ENCODE measurements around the gene FREY1. TPM values are rescaled to one million over a fixed set of nuclear protein-coding genes. Genes with fewer than 3 reads are reported as not detected.

The FREY1 gene
- polyA plus RNA-seq, 4 donors, result 0.18 to 0.19 TPM; not detected in 2

DNA sequence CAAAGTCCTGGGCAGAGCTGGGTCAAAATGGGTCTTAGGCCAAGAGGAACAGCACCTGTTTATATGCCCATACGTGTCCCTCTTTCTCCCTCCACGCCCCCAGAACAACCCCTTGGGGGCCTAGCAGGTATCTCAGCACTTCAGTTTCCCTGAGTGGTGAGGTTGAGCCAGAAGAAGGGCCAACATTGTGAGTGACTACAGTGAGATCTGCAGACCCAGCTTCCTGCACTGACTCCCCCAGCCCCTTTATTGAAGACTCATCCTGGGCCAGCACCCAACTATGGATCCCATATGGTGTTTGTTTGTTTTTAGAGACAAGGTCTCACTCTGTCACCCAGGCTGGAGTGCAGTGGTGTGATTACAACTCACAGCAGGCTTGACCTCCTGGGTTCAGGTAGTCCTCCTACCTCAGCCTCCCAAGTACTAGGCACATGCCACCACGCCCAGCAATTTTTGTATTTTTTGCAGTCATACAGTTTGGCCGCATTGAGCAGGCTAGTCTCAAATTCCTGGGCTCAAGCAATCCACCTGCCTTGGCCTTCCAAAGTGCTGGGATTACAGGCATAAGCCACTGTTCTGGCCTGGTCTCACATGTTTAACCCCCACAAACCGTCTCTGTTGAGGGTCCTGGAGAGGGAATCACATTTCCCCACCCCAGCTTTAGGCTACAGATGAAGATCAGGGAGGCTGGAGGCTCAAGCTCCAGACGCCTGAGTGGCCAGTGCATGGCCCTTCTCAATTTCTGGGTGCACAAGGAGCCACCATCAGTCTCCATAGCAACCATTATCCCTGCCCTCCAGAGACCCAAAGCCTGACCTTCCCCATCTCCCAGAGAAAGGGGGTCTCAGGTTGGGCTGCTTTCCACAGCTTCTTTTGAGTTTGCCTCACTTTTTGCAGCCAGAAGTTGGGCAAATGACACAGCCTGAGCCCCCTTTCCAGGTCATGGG, 13.7 kb upstream of the FREY1 start:
- H3K4me1 ChIP-seq (ENCODE audit: control insufficient read depth in 3 of 3, insufficient read depth in 2 of 3, low read depth in 1 of 3, low read length in 2 of 3), result peaks cover 0 to 20% (median 3%) of the 10 kb centered on the region in 3 donors
- peaks cover 0 to 22% (median 3%) of the 10 kb centered on the region in 3 donors for H3K27me3 ChIP-seq (ENCODE audit: control insufficient read depth in 3 of 3, insufficient read depth in 3 of 3, low read length in 3 of 3)
- H3K36me3 ChIP-seq (ENCODE audit: control insufficient read depth in 3 of 3, insufficient read depth in 2 of 3, low read depth in 1 of 3, low read length in 3 of 3), result peaks cover 0 to 9% (median 0%) of the 10 kb centered on the region in 3 donors
- H3K9me3 ChIP-seq (ENCODE audit: control insufficient read depth in 2 of 2, insufficient read depth in 1 of 2, low read depth in 1 of 2, low read length in 1 of 2), result no peaks in the 10 kb centered on the region
- H3K4me3 ChIP-seq (ENCODE audit: low read depth in 1 of 3, low read length in 3 of 3), result no peak overlapping the region
- 75 to 85% (median 81%) methylated on average over 6 of the region's 6 CpGs for WGBS, 3 donors
- peak overlapping the region in 1 of 3 donors; percentile 51 for H3K27ac ChIP-seq (ENCODE audit: low read depth in 1 of 3, low read length in 2 of 3)
- no peak for DNase-seq
- FAIRE-seq, result no peak

DNA sequence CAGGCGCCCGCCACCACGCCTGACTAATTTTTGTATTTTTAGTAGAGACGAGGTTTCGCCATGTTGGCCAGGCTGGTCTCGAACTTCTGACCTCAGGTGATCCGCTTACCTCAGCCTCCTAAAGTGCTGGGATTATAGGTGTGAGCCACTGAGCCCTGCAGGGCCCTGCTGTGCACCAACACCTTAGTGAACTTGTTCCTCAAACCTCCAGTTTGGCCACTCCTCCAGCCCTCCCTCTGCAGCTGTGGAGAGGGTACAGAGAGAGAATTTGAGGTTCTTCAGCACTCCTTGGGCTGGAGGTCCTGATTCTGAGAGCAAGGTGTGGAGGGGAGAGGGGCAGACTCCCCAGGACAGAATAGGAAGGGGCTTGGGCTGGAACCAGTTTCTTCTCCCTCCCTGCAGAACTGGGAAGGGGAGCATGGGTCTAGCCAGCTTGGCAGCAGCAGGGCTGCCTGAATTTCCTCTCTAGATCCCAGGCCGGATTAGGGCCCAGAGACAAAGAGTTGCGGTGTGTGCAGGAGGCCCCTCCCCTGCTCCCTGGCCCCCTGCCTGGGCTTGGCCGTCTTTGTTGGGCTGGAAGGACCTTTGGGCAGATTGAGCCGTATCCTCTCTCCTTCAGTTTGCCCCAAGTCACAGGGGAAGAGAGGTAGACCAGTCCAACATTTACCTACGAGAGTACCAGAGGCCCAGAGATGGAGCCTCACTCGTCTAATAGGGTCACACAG, 12.9 kb upstream of the FREY1 start:
- no peak for FAIRE-seq
- H3K36me3 ChIP-seq (ENCODE audit: control insufficient read depth in 3 of 3, insufficient read depth in 2 of 3, low read depth in 1 of 3, low read length in 3 of 3), result peaks cover 0 to 17% (median 0%) of the 10 kb centered on the region in 3 donors
- H3K4me1 ChIP-seq (ENCODE audit: control insufficient read depth in 3 of 3, insufficient read depth in 2 of 3, low read depth in 1 of 3, low read length in 2 of 3), result peaks cover 0 to 20% (median 3%) of the 10 kb centered on the region in 3 donors
- H3K9me3 ChIP-seq (ENCODE audit: control insufficient read depth in 2 of 2, insufficient read depth in 1 of 2, low read depth in 1 of 2, low read length in 1 of 2), result no peaks in the 10 kb centered on the region
- peaks cover 0 to 22% (median 3%) of the 10 kb centered on the region in 3 donors for H3K27me3 ChIP-seq (ENCODE audit: control insufficient read depth in 3 of 3, insufficient read depth in 3 of 3, low read length in 3 of 3)
- 71 to 78% (median 72%) methylated on average over 11 to 13 of the region's 13 CpGs for whole genome bisulfite sequencing, 3 donors
- DNase-seq, result no peak
- H3K4me3 ChIP-seq (ENCODE audit: low read depth in 1 of 3, low read length in 3 of 3), result no peak overlapping the region
- no peak overlapping the region for H3K27ac ChIP-seq (ENCODE audit: low read depth in 1 of 3, low read length in 2 of 3)

DNA sequence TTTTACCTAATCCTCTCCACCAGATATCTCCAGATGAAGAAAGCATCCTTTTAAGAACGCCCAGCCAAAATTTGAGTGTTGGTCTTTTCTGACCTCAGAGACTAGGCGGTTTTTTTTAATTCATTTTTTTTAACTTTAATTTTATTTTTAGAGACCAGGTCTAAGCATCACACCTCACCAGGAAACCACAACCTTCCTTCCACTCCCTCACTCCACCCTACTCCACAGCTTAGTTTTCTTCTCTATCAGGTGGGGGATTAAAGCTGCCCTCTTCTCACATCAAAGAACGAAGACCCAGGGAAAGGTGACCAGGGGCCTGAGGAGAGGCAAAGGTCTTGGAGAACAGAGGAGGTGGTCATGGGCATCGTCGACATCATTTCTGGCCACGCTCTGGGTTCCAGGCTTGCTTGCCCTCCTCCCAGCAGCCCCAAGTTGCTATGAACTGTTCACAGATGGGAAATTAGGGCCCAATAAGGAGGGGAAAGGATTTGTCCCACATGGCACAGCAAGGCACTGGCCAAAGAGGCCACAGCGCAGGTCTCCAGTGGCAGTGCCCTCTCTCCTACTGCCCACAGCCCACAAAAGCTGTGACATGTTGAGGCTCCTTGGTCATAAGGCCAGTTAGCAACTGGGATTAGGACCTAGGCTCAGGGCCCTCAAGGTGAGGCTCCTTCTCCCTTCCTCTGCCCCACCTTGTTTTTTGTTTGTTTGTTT, 12.0 kb upstream of the FREY1 start:
- Histone ChIP-seq H3K9me3 (ENCODE audit: control insufficient read depth in 2 of 2, insufficient read depth in 1 of 2, low read depth in 1 of 2, low read length in 1 of 2) (no peaks in the 10 kb centered on the region), H3K36me3 (ENCODE audit: control insufficient read depth in 3 of 3, insufficient read depth in 2 of 3, low read depth in 1 of 3, low read length in 3 of 3) (peaks cover 0 to 23% (median 4%) of the 10 kb centered on the region in 3 donors), H3K27me3 (ENCODE audit: control insufficient read depth in 3 of 3, insufficient read depth in 3 of 3, low read length in 3 of 3) (peaks cover 0 to 19% (median 3%) of the 10 kb centered on the region in 3 donors), H3K27ac (ENCODE audit: low read depth in 1 of 3, low read length in 2 of 3) (no peak overlapping the region), H3K4me3 (ENCODE audit: low read depth in 1 of 3, low read length in 3 of 3) (peak overlapping the region in 1 of 3 donors; percentile 96), H3K4me1 (ENCODE audit: control insufficient read depth in 3 of 3, insufficient read depth in 2 of 3, low read depth in 1 of 3, low read length in 2 of 3) (peaks cover 0 to 20% (median 3%) of the 10 kb centered on the region in 3 donors)
- 60 to 67% (median 62%) methylated on average over 7 of the region's 7 CpGs for WGBS, 3 donors
- no peak for DNase-seq
- no peak for FAIRE-seq

DNA sequence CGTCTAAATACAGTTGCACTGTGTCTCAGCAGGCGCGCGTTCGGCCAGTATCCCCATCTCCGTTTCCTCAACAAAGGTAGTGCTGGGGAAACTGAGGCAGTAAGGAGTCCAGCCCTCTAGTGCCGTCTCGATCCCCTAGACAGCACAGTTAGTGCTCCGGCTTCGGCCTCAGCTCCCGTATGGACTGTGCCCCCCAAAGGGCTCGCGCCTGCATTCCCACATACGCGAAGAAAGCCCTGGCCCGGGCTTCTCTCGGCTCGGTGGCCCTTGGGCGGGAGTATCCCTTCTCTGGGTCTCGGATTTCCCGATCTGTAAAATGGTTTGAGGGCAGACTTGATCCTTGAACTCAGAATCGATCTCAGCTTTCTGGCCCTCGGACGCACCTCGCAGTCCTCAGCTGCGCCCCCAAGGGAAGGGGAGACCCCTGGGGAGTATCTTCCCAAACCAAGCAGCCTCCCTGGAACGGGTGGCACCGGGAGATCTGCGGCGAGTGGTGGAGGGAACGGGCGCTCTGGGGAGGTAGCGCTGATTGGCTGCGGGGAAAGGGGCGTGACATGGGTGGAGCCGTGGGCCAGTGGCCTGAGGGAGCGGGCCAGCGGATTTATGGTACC, 11.4 kb upstream of the FREY1 start:
- peak overlapping the region; percentile 57 to 96 (median 92) for H3K4me3 ChIP-seq (ENCODE audit: low read depth in 1 of 3, low read length in 3 of 3)
- no peak for FAIRE-seq
- 0% methylated on average over 38 of the region's 38 CpGs for WGBS, 3 donors
- peaks cover under 1 to 30% (median 6%) of the 10 kb centered on the region in 3 donors for H3K36me3 ChIP-seq (ENCODE audit: control insufficient read depth in 3 of 3, insufficient read depth in 2 of 3, low read depth in 1 of 3, low read length in 3 of 3)
- peak; percentile 75 to 85 for DNase-seq
- H3K9me3 ChIP-seq (ENCODE audit: control insufficient read depth in 2 of 2, insufficient read depth in 1 of 2, low read depth in 1 of 2, low read length in 1 of 2), result no peaks in the 10 kb centered on the region
- H3K27me3 ChIP-seq (ENCODE audit: control insufficient read depth in 3 of 3, insufficient read depth in 3 of 3, low read length in 3 of 3), result peaks cover 0 to 16% (median 3%) of the 10 kb centered on the region in 3 donors
- peaks cover 0 to 20% (median 3%) of the 10 kb centered on the region in 3 donors for H3K4me1 ChIP-seq (ENCODE audit: control insufficient read depth in 3 of 3, insufficient read depth in 2 of 3, low read depth in 1 of 3, low read length in 2 of 3)
- peak overlapping the region; percentile 92 to 97 (median 97) for H3K27ac ChIP-seq (ENCODE audit: low read depth in 1 of 3, low read length in 2 of 3)

DNA sequence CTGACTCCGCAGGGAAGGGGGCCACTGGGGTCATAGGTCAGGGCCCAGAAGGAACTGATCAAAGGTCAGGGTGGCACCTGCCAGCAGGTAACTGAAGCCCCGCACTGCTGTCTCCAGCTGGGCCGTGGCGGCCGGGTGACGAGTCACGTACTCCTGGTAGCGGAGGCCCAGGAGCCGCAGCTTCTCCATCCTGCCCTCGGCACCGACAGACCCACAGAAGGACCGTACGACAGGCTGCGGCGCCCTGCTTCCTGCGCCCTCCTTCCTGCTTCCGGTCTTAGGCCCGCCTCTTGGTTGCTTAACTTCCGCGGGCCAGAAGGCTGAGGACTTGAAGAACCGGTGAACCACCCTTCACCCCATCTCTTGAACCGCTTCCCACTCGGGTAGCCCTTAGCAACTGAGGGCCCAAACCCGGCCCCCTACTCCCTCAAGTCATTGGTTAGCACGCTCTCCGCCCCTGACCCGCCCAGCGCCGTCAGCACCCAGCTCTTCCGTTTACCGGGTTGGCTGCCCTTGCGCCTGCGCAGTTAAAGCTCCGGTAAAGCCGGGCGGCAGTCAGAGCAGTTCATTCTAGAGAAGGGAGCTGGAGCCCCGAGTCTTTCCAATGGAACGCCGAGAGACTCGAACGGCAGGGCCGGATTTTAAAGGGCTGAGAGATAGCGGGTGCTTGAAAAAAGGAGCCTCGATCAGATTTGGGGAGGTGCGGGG, 10.7 kb upstream of the FREY1 start, which contains the start of gene PEX16:
TSS of gene PEX16 (minus strand) at position 255 of the 708 bp plus-strand sequence. CDS start at position 189, 66 bp downstream.
- 0% methylated on average over 45 of the region's 45 CpGs for WGBS, 3 donors
- peak within 1 kb of the TSS; percentile 92 to 97 (median 97) for H3K27ac ChIP-seq (ENCODE audit: low read depth in 1 of 3, low read length in 2 of 3)
- no peaks in the 10 kb centered on the region for H3K9me3 ChIP-seq (ENCODE audit: control insufficient read depth in 2 of 2, insufficient read depth in 1 of 2, low read depth in 1 of 2, low read length in 1 of 2)
- no peak for FAIRE-seq
- H3K4me3 ChIP-seq (ENCODE audit: low read depth in 1 of 3, low read length in 3 of 3), result peak within 1 kb of the TSS; percentile 85 to 96 (median 92)
- H3K4me1 ChIP-seq (ENCODE audit: control insufficient read depth in 3 of 3, insufficient read depth in 2 of 3, low read depth in 1 of 3, low read length in 2 of 3), result peaks cover 0 to 20% (median 3%) of the 10 kb centered on the region in 3 donors
- peaks cover 7 to 37% (median 9%) of the 10 kb centered on the region in 3 donors for H3K36me3 ChIP-seq (ENCODE audit: control insufficient read depth in 3 of 3, insufficient read depth in 2 of 3, low read depth in 1 of 3, low read length in 3 of 3)
- peaks cover 0 to 12% (median 0%) of the 10 kb centered on the region in 3 donors for H3K27me3 ChIP-seq (ENCODE audit: control insufficient read depth in 3 of 3, insufficient read depth in 3 of 3, low read length in 3 of 3)
- peak; percentile 98 for DNase-seq

DNA sequence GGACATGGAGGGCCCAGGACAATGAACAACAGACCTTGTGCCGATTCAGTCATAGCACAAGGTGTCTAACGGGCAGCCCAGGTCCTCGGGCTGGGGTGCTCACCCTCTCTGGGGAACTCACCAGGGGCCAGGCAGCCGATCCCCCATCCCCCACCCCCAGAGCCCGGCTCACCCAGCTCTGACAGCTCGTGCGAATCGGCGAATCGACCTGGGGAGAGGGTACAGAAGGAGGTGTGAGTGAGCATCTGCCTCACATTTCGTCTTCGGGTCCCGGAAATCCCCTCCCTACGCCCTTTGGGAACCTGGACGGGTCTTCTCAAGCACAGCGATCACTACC, 10.2 kb upstream of the FREY1 start:
- Histone ChIP-seq H3K4me1 (ENCODE audit: control insufficient read depth in 3 of 3, insufficient read depth in 2 of 3, low read depth in 1 of 3, low read length in 2 of 3) (peaks cover 0 to 20% (median 1%) of the 10 kb centered on the region in 3 donors), H3K9me3 (ENCODE audit: control insufficient read depth in 2 of 2, insufficient read depth in 1 of 2, low read depth in 1 of 2, low read length in 1 of 2) (no peaks in the 10 kb centered on the region), H3K4me3 (ENCODE audit: low read depth in 1 of 3, low read length in 3 of 3) (peak overlapping the region; percentile 85 to 96 (median 92)), H3K27me3 (ENCODE audit: control insufficient read depth in 3 of 3, insufficient read depth in 3 of 3, low read length in 3 of 3) (peaks cover 0 to 11% (median 0%) of the 10 kb centered on the region in 3 donors), H3K27ac (ENCODE audit: low read depth in 1 of 3, low read length in 2 of 3) (peak overlapping the region; percentile 92 to 97 (median 97)), H3K36me3 (ENCODE audit: control insufficient read depth in 3 of 3, insufficient read depth in 2 of 3, low read depth in 1 of 3, low read length in 3 of 3) (peaks cover 7 to 42% (median 9%) of the 10 kb centered on the region in 3 donors)
- WGBS, 3 donors, result 2 to 5% (median 2%) methylated on average over 16 of the region's 16 CpGs
- FAIRE-seq (no peak), DNase-seq (no peak)

DNA sequence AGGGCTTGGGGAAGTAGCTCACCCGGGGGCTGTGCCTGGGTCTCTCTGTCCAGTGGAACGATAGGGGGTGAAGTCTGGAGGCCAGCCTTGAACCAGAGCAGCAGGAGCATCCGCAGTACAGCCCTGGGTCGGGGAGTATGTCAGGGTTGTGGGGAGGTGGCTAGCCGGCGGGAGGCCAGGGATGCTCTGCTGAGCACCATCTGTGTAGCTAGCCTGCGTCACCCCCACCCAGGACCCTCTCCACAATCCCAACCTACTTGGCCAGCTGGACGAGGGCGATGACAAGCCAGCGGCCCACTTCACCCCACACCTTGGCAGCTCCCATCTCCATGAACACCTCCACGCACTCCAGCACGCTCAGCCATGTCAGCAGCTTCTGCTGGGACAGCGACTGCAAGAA, 8.4 kb upstream of the FREY1 start:
- FAIRE-seq (no peak), DNase-seq (no peak)
- no peak overlapping the region for H3K4me3 ChIP-seq (ENCODE audit: low read depth in 1 of 3, low read length in 3 of 3)
- H3K27ac ChIP-seq (ENCODE audit: low read depth in 1 of 3, low read length in 2 of 3), result no peak overlapping the region
- no peaks in the 10 kb centered on the region for H3K9me3 ChIP-seq (ENCODE audit: control insufficient read depth in 2 of 2, insufficient read depth in 1 of 2, low read depth in 1 of 2, low read length in 1 of 2)
- WGBS, 3 donors, result 82 to 88% (median 88%) methylated on average over 13 of the region's 13 CpGs
- H3K27me3 ChIP-seq (ENCODE audit: control insufficient read depth in 3 of 3, insufficient read depth in 3 of 3, low read length in 3 of 3), result no peaks in the 10 kb centered on the region
- peaks cover 0 to 11% (median 0%) of the 10 kb centered on the region in 3 donors for H3K4me1 ChIP-seq (ENCODE audit: control insufficient read depth in 3 of 3, insufficient read depth in 2 of 3, low read depth in 1 of 3, low read length in 2 of 3)
- peaks cover 12 to 60% (median 12%) of the 10 kb centered on the region in 3 donors for H3K36me3 ChIP-seq (ENCODE audit: control insufficient read depth in 3 of 3, insufficient read depth in 2 of 3, low read depth in 1 of 3, low read length in 3 of 3)
